CD4-positive, CD25-positive, alpha-beta regulatory T cell (primary cell): ENCODE measurements around the gene HLA-DQB2. TPM values are rescaled to one million over a fixed set of nuclear protein-coding genes. Genes with fewer than 3 reads are reported as not detected.
"Not testable (repeated sequence)": the region's sequence is repeated elsewhere in the genome, so short reads cannot be mapped to it uniquely, and the experiment has no call there.

ENCODE experiments used
- ATAC-seq, 2 donors: fragments of 150-1000 bp; cut with Tn5 transposase; one replicate each; pipeline ENCODE4 v1.10.0; 2021; ENCODE audit warnings: low read depth in 2 of 2, moderate number of reproducible peaks in 2 of 2, moderate library complexity in 1 of 2
- DNase-seq, 3 donors: peaks; one replicate each; pipeline versions ENCODE4 v3.0.0 to v3.0.0-alpha.2; 2012 to 2022; ENCODE audit warnings: mixed read lengths in 1 of 3
- H3K27ac ChIP-seq: one replicate; pipeline ENCODE4 v1.7.0; 2013; ENCODE audit warnings: mild to moderate bottlenecking, low read length; ENCODE audit not compliant: insufficient read depth, poor library complexity, severe bottlenecking
- H3K27me3 ChIP-seq: one replicate; pipeline ENCODE4 v1.7.0; 2013; ENCODE audit warnings: low read length; ENCODE audit not compliant: control insufficient read depth, insufficient read depth
- H3K36me3 ChIP-seq: one replicate; pipeline ENCODE4 v1.7.0; 2013; ENCODE audit warnings: mild to moderate bottlenecking, low read length, moderate library complexity; ENCODE audit not compliant: control insufficient read depth, insufficient read depth
- H3K4me1 ChIP-seq: 2 replicates; pipeline ENCODE4 v1.7.0; 2013; ENCODE audit warnings: mild to moderate bottlenecking, low read length; ENCODE audit not compliant: insufficient read depth, control insufficient read depth, poor library complexity, severe bottlenecking
- H3K4me3 ChIP-seq: one replicate; pipeline ENCODE4 v1.7.0; 2013; ENCODE audit warnings: low read depth, mild to moderate bottlenecking, low read length, moderate library complexity
- H3K9me3 ChIP-seq, 2 experiments: 1 replicate in 1 of 2; 2 replicates in 1 of 2; pipeline ENCODE4 v1.7.0; 2013; ENCODE audit warnings: low read length in 2 of 2, mild to moderate bottlenecking in 1 of 2, moderate library complexity in 1 of 2; ENCODE audit not compliant: control insufficient read depth in 2 of 2
- H3K27ac Mint-ChIP-seq, 3 donors: one replicate each; pipeline ENCODE4 v1.8.0; 2020 to 2022; ENCODE audit warnings: mild to moderate bottlenecking in 3 of 3, mixed read lengths in 3 of 3, moderate library complexity in 2 of 3
- H3K27me3 Mint-ChIP-seq: one replicate; pipeline ENCODE4 v1.8.0; 2022; ENCODE audit warnings: mild to moderate bottlenecking, mixed read lengths
- H3K36me3 Mint-ChIP-seq: one replicate; pipeline ENCODE4 v1.8.0; 2020; ENCODE audit warnings: mixed read lengths
- H3K4me1 Mint-ChIP-seq, 4 donors: one replicate each; pipeline ENCODE4 v1.8.0; 2020 to 2022; ENCODE audit warnings: mixed read lengths in 4 of 4, mild to moderate bottlenecking in 1 of 4
- H3K4me3 Mint-ChIP-seq, 4 donors: one replicate each; pipeline ENCODE4 v1.8.0; 2020 to 2022; ENCODE audit warnings: mild to moderate bottlenecking in 4 of 4, mixed read lengths in 4 of 4, moderate library complexity in 3 of 4
- H3K9me3 Mint-ChIP-seq, 7 donors: one replicate each; pipeline ENCODE4 v1.8.0; 2020 to 2022; ENCODE audit warnings: mixed read lengths in 7 of 7, mild to moderate bottlenecking in 3 of 7, moderate library complexity in 2 of 7
- polyA plus RNA-seq, 4 donors: library from polyadenylated mRNA; unstranded; fragments of 300-500 nt; fragmentation: Illumina TruSeq; gene quantifications; one replicate each; pipeline ENCODE4 v1.2.3, GENCODE V29; 2021
- total RNA-seq: library from RNA; stranded (reverse); gene quantifications from one replicate; pipeline ENCODE4 v1.2.3, GENCODE V29; 2022

HLA-DQB2 gene
- total and polyA plus RNA-seq, 5 donors from 2014 or later: 3.7 to 5.4 (median 3.8) TPM; not detected in 2

GRCh38 chr6:32745649-32746048 is 17.7 kb downstream of the HLA-DQB2 start:
- H3K27ac ChIP-seq, ATAC-seq, H3K4me1 ChIP-seq, H3K4me3 Mint-ChIP-seq, H3K36me3 Mint-ChIP-seq, H3K4me1 Mint-ChIP-seq, H3K9me3 Mint-ChIP-seq, H3K27ac Mint-ChIP-seq, DNase-seq, H3K36me3 ChIP-seq, H3K9me3 ChIP-seq, H3K4me3 ChIP-seq: not testable (repeated sequence)
- H3K27me3 ChIP-seq: peaks cover 15% of the 10 kb centered on the region
- peaks cover 45% of the 10 kb centered on the region for H3K27me3 Mint-ChIP-seq

GRCh38 chr6:32744776-32745175 is 18.6 kb downstream of the HLA-DQB2 start:
- ATAC-seq (no peak), DNase-seq (no peak)
- Mint-ChIP-seq H3K4me3 (no peak overlapping the region), H3K27me3 (peaks cover 46% of the 10 kb centered on the region), H3K27ac (no peak overlapping the region), H3K4me1 (peaks cover 0 to 2% (median 0%) of the 10 kb centered on the region in 4 donors), H3K36me3 (no peaks in the 10 kb centered on the region), H3K9me3 (no peaks in the 10 kb centered on the region)
- H3K27ac ChIP-seq: no peak overlapping the region
- no peaks in the 10 kb centered on the region for H3K36me3 ChIP-seq
- no peak overlapping the region for H3K4me3 ChIP-seq
- H3K9me3 ChIP-seq: no peaks in the 10 kb centered on the region
- no peaks in the 10 kb centered on the region for H3K4me1 ChIP-seq
- peaks cover 13% of the 10 kb centered on the region for H3K27me3 ChIP-seq

GRCh38 chr6:32742374-32742773 is 21.0 kb downstream of the HLA-DQB2 start:
- Histone ChIP-seq H3K27ac (no peak overlapping the region), H3K27me3 (peaks cover 12% of the 10 kb centered on the region), H3K36me3 (no peaks in the 10 kb centered on the region), H3K4me1 (no peaks in the 10 kb centered on the region), H3K9me3 (no peaks in the 10 kb centered on the region), H3K4me3 (no peak overlapping the region)
- ATAC-seq (no peak), DNase-seq (no peak)
- Mint-ChIP-seq H3K9me3 (no peaks in the 10 kb centered on the region), H3K27me3 (peaks cover 42% of the 10 kb centered on the region), H3K4me1 (peaks cover 0 to 2% (median 0%) of the 10 kb centered on the region in 4 donors), H3K36me3 (no peaks in the 10 kb centered on the region), H3K27ac (no peak overlapping the region), H3K4me3 (no peak overlapping the region)

GRCh38 chr6:32741031-32741960 is 22.0 kb downstream of the HLA-DQB2 start, which contains the start of gene HLA-DQA2:
Gene HLA-DQA2 (plus strand): TSS chr6:32741391. CDS start chr6:32741444, 53 bp downstream.
- H3K9me3 ChIP-seq: no peaks in the 10 kb centered on the region
- no peak within 1 kb of the TSS for H3K4me3 ChIP-seq
- H3K27me3 ChIP-seq: peaks cover 14% of the 10 kb centered on the region
- no peak within 1 kb of the TSS for H3K27ac Mint-ChIP-seq
- no peaks in the 10 kb centered on the region for H3K36me3 ChIP-seq
- H3K9me3 Mint-ChIP-seq: no peaks in the 10 kb centered on the region
- H3K36me3 Mint-ChIP-seq: no peaks in the 10 kb centered on the region
- DNase-seq: peak in 1 of 3 donors; percentile 6
- H3K4me1 Mint-ChIP-seq: peaks cover 0 to 2% (median 0%) of the 10 kb centered on the region in 4 donors
- no peak for ATAC-seq
- H3K27me3 Mint-ChIP-seq: peaks cover 38% of the 10 kb centered on the region
- no peak within 1 kb of the TSS for H3K4me3 Mint-ChIP-seq
- no peaks in the 10 kb centered on the region for H3K4me1 ChIP-seq
- no peak within 1 kb of the TSS for H3K27ac ChIP-seq

GRCh38 chr6:32738126-32738525 is 25.2 kb downstream of the HLA-DQB2 start:
- Histone ChIP-seq H3K27me3 (peaks cover 14% of the 10 kb centered on the region), H3K4me1 (no peaks in the 10 kb centered on the region), H3K4me3 (no peak overlapping the region), H3K27ac (no peak overlapping the region), H3K36me3 (no peaks in the 10 kb centered on the region), H3K9me3 (no peaks in the 10 kb centered on the region)
- H3K9me3 Mint-ChIP-seq: no peaks in the 10 kb centered on the region
- H3K4me3 Mint-ChIP-seq: no peak overlapping the region
- H3K4me1 Mint-ChIP-seq: no peaks in the 10 kb centered on the region
- DNase-seq (no peak), ATAC-seq (no peak)
- no peak overlapping the region for H3K27ac Mint-ChIP-seq
- H3K36me3 Mint-ChIP-seq: no peaks in the 10 kb centered on the region
- H3K27me3 Mint-ChIP-seq: peaks cover 37% of the 10 kb centered on the region

- Mint-ChIP-seq H3K27me3 (peaks cover 54% of the 10 kb centered on the region), H3K9me3 (peaks cover 0 to 1% (median 0%) of the 10 kb centered on the region in 7 donors), H3K4me1 (peaks cover 0 to 2% (median 0%) of the 10 kb centered on the region in 4 donors), H3K4me3 (no peak overlapping the region), H3K27ac (no peak overlapping the region), H3K36me3 (no peaks in the 10 kb centered on the region)
- H3K27ac ChIP-seq: no peak overlapping the region
- H3K4me3 ChIP-seq: no peak overlapping the region
- no peak for DNase-seq
- no peaks in the 10 kb centered on the region for H3K36me3 ChIP-seq
- H3K27me3 ChIP-seq: peaks cover 28% of the 10 kb centered on the region
- ATAC-seq: no peak
- no peaks in the 10 kb centered on the region for H3K4me1 ChIP-seq
- no peaks in the 10 kb centered on the region for H3K9me3 ChIP-seq
Measured at GRCh38 chr6:32718879-32719278, 44.5 kb downstream of the HLA-DQB2 start.

- Histone ChIP-seq H3K4me3 (no peak overlapping the region), H3K27me3 (peaks cover 17% of the 10 kb centered on the region), H3K9me3 (no peaks in the 10 kb centered on the region), H3K36me3 (no peaks in the 10 kb centered on the region), H3K4me1 (no peaks in the 10 kb centered on the region), H3K27ac (no peak overlapping the region)
- H3K4me1 Mint-ChIP-seq: peaks cover 0 to 2% (median 0%) of the 10 kb centered on the region in 4 donors
- DNase-seq (no peak), ATAC-seq (no peak)
- no peak overlapping the region for H3K4me3 Mint-ChIP-seq
- H3K36me3 Mint-ChIP-seq: no peaks in the 10 kb centered on the region
- no peak overlapping the region for H3K27ac Mint-ChIP-seq
- peaks cover 45% of the 10 kb centered on the region for H3K27me3 Mint-ChIP-seq
- H3K9me3 Mint-ChIP-seq: peaks cover 0 to 1% (median 0%) of the 10 kb centered on the region in 7 donors
Measured at GRCh38 chr6:32716396-32716795, 46.9 kb downstream of the HLA-DQB2 start.
